CD4-positive, alpha-beta T cell treated with Interleukin-10 for 1 hour (primary cell): ENCODE measurements around the gene OGFRL1.

Experiments
- DNase-seq: peaks from one replicate; pipeline ENCODE4 v3.0.0-alpha.2; 2020

The OGFRL1 gene

DNA sequence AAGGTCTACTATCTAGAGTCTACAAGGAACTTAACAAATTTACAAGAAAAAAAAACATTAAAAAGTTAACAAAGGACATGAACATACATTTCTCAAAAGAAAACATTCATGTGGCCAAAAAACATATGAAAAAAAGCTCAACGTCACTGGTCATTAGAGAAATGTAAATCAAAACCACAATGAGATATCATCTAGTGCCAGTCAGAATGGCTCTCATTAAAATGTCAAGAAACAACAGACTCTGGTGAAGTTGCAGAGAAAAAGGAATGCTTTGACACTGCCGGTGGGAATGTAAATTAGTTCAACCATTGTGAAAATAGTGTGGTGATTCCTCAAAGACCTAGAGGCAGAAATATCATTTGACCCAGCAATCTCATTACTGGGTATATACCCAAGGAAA, 48.3 kb downstream of the OGFRL1 start:
- DNase-seq: no peak

DNA sequence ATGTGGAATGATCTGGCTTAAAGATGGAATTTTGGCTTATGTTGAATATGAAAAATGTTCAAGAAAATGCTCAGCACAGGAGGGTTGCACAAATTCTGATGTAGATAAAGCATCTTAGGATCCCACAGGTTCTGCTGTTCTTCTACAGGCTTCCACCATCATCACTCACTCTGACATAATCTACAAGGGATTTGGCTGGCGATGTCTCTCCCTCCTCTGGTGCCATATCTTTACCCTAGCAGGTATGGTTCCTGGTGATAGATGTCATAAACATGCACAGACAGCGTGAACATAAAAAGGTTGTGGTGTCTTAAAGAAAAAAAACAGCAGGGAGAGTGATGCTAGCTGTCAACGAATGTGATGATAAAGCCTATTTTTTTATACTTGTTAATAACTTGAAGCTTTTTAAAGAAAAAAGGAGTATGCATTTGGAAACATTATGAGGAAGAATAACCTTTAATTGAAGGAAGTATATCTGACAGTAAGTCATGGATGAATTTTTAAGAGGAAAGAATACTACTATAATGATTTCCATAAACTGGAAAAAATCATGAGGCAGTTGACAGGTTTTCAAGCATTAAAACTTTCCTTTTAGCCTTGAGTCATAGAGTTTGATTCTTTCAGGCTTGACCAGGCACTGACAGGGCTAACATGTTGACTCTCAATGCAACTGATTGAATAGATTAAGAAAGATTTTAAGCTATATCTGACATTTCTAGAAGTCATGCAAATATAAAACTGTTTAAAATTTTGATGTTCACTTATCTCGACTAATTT, 50.1 kb downstream of the OGFRL1 start:
- no peak for DNase-seq

GRCh38 chr6:71342772-71343171, 54.2 kb downstream of the OGFRL1 start:
- no peak for DNase-seq

GRCh38 chr6:71345476-71346333, 57.1 kb downstream of the OGFRL1 start:
- DNase-seq: no peak

GRCh38 chr6:71346334-71346694, 57.7 kb downstream of the OGFRL1 start:
- DNase-seq: no peak

DNA sequence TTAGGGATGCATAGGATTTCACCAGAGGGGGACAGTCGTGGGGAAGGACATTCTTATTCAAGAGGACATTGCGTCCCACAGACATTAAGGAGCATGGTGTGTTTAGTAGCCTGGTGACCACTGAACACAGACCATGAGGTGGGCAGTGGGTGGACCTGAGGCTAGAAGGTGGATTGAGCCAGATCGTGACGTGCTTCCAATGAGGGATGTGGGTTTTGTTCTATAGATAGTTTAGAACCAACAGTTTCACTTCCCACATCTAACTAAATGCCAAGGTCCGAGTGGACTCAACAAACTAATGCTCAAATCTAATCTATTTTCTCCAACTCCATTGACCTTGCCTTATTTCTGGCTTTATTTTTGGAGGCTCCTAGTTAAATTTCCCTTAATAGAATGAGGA, 58.5 kb downstream of the OGFRL1 start:
- no peak for DNase-seq

DNA sequence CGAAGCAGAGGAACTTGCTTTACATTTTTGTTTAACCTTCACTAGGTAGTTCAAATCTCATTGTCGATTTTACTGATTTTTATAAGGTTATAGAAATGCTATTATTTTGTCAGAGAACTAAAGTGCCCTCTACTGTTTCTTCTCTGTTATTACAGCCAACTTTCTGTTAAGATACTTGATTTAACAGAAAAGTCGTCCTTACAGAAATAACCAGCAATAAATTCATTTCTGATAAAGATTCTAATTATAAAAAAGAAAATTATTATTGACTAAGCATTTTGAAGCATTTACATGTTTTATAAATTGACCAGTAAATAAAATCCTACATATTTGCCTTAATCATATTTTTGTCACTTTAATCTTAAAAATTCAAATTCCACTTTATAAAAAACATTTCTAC, 60.8 kb downstream of the OGFRL1 start:
- DNase-seq: peak; percentile 39

DNA sequence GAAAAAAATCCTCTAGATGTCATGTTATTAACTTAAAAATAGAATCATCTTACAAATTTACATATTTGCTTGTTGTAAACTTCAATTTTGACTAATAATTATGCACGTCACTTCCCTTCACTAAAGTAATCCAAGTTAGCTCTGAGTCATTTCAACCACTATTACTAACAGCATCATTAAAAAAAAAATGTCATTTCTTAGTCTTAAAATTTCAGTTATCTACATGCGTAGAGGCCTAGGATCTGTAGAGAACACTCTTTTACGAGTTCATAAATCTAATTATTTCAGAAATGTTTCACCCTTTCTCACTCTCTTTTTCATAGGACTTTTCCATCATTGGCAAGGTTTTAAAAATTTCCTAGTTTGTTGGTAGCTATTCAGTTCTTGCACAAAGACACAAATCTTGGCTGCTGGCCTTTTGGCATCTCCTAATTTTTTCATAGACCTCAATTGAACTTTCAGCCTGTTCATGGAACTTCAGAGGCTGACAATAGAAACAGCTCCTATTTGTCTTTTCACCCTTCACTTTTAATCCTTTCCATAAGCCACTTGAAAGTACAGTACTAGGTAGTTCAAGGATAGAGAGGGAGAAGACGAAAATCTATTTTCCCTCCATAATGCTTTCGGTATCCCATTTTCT, 61.5 kb downstream of the OGFRL1 start:
- no peak for DNase-seq

DNA sequence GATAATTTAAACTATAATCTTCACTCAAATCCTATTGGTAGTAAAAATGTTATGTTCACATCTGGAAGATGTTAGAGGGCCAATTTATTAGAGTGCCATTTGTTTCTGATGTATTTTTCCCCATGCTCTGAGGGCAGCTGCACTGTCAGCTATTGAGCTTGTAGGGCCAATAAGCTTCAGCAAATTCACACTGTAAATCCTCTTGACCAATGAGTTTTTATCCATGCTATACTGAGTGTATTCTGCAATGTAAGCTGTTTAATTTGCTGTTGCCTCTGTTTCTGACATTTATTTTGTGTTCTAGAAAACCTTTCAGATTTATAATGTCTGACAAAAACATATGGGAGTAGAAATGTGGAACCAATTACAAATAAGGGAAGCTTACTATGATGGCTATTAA, 62.6 kb downstream of the OGFRL1 start:
- DNase-seq: no peak
